Stimulated activated CD8-positive, alpha-beta memory T cell treated with anti-CD3 and anti-CD28 coated beads, Interleukin-12 subunit alpha, Interleukin-12 subunit beta, amount 100 ng/mL, for 24 hours (primary cell): Measurements from ENCODE around the gene GOLGA8H.
"Not testable (repeated sequence)": the region's sequence is repeated elsewhere in the genome, so short reads cannot be mapped to it uniquely, and the experiment has no call there.

Experiments used
- DNase-seq: peaks from one replicate; pipeline ENCODE4 v3.0.0-alpha.2; 2020; ENCODE audit errors: extremely low read depth

GOLGA8H gene, protein sequence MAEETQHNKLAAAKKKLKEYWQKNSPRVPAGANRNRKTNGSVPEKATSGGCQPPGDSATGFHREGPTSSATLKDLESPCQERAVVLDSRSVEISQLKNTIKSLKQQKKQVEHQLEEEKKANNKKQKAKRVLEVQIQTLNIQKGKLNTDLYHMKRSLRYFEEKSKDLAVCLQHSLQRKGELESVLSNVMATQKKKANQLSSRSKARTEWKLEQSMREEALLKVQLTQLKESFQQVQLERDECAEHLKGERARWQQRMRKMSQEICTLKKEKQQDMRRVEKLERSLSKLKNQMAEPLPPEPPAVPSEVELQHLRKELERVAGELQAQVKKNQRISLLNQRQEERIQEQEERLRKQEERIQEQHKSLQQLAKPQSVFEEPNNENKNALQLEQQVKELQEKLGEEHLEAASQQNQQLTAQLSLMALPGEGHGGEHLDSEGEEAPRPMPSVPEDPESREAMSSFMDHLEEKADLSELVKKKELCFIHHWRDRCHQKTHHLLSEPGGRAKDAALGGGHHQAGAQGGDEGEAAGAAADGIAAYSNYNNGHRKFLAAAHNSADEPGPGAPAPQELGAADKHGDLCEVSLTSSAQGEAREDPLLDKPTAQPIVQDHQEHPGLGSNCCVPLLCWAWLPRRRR

DNA sequence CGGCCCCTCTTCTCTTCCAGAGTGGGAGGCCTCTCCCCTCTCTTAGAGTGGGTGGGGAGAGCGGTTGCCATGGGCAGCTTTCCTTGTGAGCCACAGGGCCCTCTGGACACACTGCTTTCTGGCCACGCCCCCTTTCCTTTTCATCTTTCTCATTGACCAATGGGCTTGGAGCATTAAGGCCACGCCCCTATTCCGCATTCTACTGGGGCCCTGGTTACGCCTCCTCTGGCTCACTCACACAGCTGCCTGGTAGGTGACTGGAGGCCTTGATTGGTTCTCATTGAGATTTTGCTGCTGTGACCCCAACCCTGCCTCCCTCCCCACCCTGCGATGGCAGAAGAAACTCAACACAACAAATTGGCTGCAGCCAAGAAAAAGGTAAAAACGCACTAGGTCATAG, at the start of gene GOLGA8H:
TSS of gene GOLGA8H (plus strand) at position 233 of the 400 bp plus-strand sequence. CDS start at position 331, 98 bp downstream.
- not testable (repeated sequence) for DNase-seq

DNA sequence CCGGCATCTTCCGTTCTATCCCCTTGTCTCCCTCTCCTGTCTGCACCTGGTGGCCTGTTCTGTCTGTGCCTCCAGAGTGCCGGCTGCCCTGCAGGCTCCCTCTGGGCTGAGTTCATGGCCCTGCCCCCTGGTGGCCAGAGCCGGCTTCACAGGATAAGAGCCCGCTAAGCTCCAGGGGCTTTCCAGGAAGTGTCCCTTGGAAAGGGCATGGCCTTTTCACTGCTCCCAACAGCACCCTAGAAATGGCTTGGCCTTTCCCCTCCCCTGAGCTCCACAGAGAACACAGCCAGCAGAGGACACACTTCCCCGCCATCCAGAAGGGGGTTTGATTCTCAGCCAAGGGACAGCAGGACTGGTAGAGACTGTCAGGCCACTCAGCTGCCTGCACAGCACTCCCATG, 36.9 kb upstream of the GOLGA8H start:
- DNase-seq = not testable (repeated sequence)

DNA sequence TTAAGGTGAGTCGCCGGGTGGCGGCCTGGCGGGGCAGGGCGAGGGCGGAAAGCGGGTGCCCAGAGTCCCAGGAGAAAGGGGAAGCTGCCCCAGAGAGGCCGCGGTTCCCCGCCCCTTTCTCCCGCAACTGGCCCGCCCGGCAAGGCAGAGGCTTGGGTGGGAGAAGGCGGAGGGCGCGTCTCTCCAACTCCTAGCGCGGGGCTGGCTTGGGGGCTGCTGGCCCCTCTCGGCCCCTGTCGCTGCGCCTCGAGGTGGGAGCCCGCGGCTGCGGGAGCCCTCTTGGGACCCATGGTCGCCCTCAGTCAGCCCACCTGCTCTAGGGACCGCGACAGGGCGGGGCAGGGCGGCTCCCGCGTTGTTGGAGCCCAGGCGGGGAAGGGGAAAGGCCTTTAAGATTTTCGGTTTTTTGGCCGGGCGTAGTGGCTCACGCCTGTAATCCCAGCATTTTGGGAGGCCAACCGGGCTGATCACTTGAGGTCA, 30.8 kb upstream of the GOLGA8H start:
- not testable (repeated sequence) for DNase-seq

DNA sequence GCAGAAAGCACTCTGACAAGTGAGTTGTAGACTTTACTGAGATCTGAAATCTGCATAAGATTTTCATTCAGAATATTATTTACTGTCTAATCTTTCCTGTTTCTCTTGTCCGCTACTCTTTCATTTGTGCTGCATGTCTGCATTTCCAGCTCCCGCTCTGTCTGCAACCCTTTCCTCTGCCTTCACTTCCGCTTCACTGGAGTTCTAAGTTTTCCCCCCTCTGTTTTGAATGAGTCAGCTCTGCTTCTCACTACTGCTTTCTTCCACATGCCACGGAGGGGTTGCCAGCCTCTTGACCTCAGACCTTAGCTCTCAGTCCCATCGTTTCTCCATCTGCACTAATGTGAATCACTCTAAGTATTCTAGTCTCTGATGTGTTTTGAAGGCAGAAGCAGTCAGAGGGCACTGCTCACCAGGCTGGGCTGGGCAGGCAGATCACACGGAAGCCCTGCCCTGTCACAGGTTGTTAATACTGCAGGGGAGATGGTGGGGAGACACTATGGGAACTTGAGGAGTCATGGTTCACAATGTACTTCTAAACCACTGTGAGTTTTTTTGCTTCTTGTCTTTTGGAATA, 24.3 kb upstream of the GOLGA8H start:
- DNase-seq = not testable (repeated sequence)

DNA sequence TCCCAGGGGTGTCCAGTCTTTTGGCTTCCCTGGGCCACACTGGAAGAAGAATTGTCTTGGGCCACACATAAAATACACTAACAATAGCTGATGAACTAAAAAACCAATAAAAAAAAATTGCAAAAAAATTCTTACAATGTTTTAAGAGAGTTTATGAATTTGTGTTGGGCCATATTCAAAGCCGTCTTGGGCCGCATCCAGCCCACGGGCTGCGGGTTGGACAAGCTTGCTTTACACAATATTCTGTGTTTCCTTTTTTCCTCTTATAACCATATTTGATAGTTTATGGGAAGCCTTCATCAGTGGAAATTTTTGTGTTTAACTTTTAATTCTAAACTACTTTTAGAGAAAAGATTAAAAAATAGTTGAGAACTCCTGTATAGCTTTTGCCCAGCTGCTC, 23.1 kb upstream of the GOLGA8H start:
- DNase-seq = not testable (repeated sequence)

DNA sequence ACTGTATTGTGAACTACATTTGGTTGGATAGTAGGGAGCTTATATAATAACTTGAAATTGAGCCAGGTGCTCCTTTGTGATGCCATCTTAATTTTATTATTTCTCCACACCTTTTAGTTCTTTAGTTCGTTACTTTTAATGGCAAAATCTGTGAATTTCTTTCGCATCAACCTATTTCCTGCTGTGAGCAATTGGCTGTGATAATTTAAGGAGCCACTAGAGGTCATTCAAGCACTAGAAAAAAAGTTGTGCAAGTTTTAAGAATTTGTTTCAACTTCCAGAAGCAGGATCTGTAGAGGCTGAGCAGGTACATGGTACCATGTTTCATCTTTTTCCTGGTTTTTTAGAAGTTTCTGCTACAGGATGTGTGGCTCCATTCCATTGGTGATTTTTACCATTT, 4.9 kb upstream of the GOLGA8H start:
- not testable (repeated sequence) for DNase-seq

DNA sequence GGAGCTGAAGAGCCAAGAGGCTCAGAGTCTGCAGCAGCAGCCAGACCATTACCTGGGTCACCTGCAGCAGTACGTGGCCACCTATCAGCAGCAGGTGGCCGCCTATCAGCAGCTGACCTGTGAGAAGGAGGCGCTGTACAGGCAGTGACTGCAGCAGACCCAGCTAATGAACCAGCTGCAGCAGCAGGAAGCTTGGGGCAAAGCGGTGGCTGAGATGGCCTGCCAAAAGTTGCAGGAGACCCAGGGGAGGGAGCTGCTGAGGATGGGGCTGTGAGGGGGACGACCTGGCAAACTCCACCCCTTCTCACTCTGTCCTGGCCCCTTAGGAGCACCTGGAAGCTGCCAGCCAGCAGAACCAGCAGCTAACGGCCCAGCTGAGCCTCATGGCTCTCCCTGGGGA, 8.4 kb downstream of the GOLGA8H start:
- not testable (repeated sequence) for DNase-seq

DNA sequence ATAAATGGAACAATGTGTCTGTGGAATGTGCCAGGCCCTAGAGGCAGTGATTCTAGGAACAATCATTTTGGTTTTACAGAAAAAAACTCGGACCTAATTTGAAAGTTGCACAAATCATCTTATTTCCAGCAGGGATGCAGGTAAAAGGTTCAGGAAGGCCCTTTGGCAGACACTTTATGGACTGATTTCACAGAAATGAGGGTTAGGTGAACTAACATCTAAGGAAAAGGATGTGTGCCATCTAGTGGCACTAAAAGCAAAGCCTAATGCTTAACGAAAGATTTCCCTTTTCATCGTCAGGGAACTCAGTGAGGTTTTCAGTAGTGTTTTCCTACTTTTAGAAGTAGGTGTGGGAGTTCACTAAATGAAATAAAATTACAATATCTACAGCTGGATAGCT, 17.5 kb downstream of the GOLGA8H start:
- not testable (repeated sequence) for DNase-seq

DNA sequence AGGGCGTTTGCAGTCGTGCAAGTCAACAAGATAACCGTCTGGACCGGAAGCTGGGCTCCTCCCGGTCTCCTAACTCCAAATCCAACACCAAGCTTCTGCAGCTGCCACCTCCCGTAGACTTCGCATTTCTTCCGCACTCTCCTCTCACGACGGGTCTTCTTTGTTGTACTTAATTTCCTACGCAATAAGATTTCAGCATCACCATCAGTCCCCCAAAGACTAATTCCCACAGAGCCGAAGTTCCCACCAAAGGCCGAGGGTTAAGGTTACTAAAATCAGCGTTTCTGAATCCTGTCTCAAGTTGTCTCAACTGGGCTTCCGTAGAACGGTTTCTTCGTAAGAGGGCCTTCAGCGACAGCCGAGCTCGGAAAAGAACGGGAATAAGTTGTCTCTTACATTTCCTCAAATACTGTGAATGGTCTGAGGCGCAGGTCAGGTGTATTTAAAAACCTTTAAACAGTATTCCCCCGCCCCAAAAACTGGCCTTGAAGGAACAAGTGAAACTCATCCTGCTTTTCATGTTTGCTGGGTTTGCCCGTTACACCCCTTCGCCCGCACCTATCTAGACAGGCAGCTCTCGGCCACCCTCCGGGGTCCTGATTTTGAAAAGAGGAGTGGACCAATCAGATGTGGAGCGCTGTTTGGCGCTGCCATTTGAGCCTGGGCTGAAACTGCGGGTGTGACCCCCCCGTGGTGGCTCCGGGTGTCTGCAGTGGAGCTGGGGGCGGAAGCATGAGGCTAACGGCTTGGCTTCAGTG, 21.8 kb downstream of the GOLGA8H start, which contains the start of gene ARHGAP11B:
TSS of gene ARHGAP11B (plus strand) at position 693 of the 758 bp plus-strand sequence.
- DNase-seq = peak; percentile 88

DNA sequence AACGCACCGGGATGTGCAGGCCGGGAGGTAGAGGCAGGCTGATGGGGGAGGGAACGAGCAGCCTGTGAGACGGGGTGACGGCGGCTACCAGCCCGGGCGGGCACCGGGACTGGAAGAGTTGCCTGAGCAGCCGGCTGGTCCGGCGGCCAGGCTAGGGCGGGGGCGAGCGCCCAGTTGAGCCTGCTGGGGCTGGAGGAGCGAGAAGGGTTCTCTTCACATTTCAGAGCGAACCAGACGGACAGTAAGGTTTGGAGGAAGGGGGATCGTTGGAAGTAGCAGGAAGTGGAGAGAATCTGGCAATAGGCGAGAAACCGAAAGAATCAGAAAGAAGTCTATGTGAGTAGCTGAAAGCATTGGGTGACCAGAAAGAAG, 22.4 kb downstream of the GOLGA8H start:
- not testable (repeated sequence) for DNase-seq

DNA sequence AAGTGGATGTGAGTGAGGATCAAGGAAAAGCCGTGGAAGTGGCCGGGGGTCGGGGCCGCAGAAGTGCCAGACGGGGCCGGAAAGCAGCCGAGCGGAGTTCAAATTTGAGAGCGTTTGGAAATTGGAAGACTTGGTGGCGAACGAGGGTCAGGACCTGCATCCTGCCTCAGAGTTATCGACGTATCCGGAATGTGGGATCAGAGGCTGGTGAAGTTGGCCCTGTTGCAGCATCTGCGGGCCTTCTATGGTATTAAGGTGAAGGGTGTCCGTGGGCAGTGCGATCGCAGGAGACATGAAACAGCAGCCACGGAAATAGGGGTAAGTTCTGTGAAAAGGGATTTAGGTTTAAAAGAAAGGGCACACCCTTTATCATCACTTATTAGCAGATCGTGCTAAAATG, 22.8 kb downstream of the GOLGA8H start:
- not testable (repeated sequence) for DNase-seq

DNA sequence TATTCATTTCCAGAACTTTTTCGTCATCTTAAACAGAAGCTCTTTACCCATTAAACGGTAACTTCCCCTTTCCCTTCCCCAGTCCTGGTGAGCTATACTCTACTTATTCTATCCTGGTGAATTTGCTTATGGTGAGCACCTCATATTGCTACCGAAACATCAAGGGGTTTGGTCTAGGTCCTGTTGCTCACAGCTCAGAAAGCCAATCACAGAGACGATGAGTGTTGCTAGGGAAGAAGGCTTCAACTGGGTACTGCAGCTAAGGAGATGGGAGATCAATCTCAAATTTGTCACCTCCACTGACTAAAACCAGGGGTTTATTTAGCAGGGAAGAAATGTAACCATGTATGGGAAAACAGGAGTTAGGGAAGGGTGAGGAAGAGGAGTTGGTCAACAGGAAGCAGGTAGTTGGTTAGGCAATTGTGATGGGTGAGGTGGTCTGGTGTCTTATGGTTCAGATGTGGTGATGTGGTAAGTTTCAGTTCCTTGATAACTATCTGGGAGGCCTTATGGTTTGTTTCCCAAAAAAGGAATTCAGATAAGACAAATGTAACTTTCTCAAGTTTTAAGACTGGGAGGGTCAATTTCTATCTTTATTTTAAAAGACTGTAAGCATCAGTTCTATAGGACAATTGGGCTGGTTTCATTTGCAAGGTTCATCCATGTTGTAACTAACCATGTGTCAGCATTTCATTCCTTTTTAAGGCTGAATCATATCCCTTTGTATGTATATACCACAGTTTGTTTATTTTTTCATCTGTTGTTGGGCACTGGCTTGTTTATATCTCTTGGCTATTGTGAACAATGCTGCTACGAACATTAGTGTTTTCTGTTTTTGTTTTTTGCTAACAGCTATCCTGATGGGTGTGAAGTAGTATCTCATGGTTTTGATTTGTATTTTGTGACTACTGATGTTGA, 46.4 kb downstream of the GOLGA8H start:
- no peak for DNase-seq

DNA sequence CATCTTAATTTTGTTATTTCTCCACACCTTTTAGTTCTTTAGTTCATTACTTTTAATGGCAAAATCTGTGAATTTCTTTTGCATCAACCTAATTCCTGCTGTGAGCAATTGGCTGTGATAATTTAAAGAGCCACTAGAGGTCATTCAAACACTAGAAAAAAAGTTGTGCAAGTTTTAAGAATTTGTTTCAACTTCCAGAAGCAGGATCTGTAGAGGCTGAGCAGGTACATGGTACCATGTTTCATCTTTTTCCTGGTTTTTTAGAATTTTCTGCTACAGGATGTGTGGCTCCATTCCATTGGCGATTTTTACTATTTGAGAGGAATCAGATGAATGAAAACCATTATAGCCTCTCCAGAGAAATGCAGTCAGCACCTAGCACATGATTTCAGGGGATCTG, 57.3 kb downstream of the GOLGA8H start:
- not testable (repeated sequence) for DNase-seq
